Aorta (tissue), 5 donors: ENCODE data around the gene CLEC11A. TPM values are rescaled to one million over a fixed set of nuclear protein-coding genes. Genes with fewer than 3 reads are reported as not detected.

ENCODE experiments used
- ATAC-seq: fragments of 200-7000 bp; cut with Tn5 transposase; one replicate; pipeline ENCODE4 v1.9.1; 2022; ENCODE audit warnings: moderate library complexity; ENCODE audit not compliant: low FRiP score
- DNase-seq, 2 donors: peaks; one replicate each; pipeline ENCODE4 v3.0.0-alpha.2; 2020
- H3K27ac ChIP-seq, 2 donors: one replicate each; pipeline ENCODE4 v1.5.1; 2013; ENCODE audit warnings: low read length in 2 of 2, mild to moderate bottlenecking in 2 of 2, moderate library complexity in 2 of 2, control low read depth in 1 of 2, inconsistent platforms in 1 of 2, low read depth in 1 of 2
- H3K27me3 ChIP-seq, 2 donors: one replicate each; pipeline ENCODE4 v1.6.1; 2013; ENCODE audit warnings: control low read depth in 1 of 2, low read length in 1 of 2, mild to moderate bottlenecking in 1 of 2, moderate library complexity in 1 of 2; ENCODE audit not compliant: insufficient read depth in 2 of 2, control insufficient read depth in 1 of 2
- H3K36me3 ChIP-seq, 2 donors: one replicate each; pipeline ENCODE4 v1.6.1; 2013; ENCODE audit warnings: control low read depth in 1 of 2, low read length in 1 of 2, mild to moderate bottlenecking in 1 of 2; ENCODE audit not compliant: insufficient read depth in 2 of 2, control insufficient read depth in 1 of 2
- H3K4me1 ChIP-seq, 2 donors: one replicate each; pipeline ENCODE4 v1.6.1; 2013; ENCODE audit warnings: low read length in 2 of 2, control low read depth in 1 of 2, mild to moderate bottlenecking in 1 of 2, moderate library complexity in 1 of 2; ENCODE audit not compliant: insufficient read depth in 2 of 2, control insufficient read depth in 1 of 2
- H3K4me3 ChIP-seq, 2 donors: one replicate each; pipeline ENCODE4 v1.5.1; 2013; ENCODE audit warnings: low read length in 2 of 2, control low read depth in 1 of 2, mild to moderate bottlenecking in 1 of 2
- H3K9me3 ChIP-seq: one replicate; pipeline ENCODE4 v1.6.1; 2013; ENCODE audit warnings: mild to moderate bottlenecking, low read length; ENCODE audit not compliant: control insufficient read depth
- WGBS, 2 donors: extraction: QIAGEN DNeasy Blood & Tissue Kit; methylation state at CpG; one replicate each; pipeline ENCODE4 v1.1.7; 2013; 5-methylcytosine and 5-hydroxymethylcytosine counted together
- intact Hi-C, 2 donors: fragments of 100-400 bp; cut with DNase I; formaldehyde crosslinking; loops; one replicate each; pipeline versions ENCODE4 v1.14.2 to v1.15.0; 2022
- long read RNA-seq, 2 donors: library from polyadenylated mRNA; unstranded; transcript quantifications; one replicate each; pipeline ENCODE4 v2.0.0, GENCODE V29; 2020 to 2021
- polyA plus RNA-seq, 2 donors: library from polyadenylated mRNA; stranded (reverse); fragments of 200-250 nt; gene quantifications; one replicate each; pipeline ENCODE4 v1.2.3, GENCODE V29; 2013
- total RNA-seq, 2 donors: library from RNA; stranded (reverse); fragmentation: NEBNext Ultra II Directional; extraction: Animal tissue kit (Norgen Biotek cat#: 25700); gene quantifications; one replicate each; pipeline ENCODE4 v1.2.1, GENCODE V29; 2021
- donor health status: healthy with polysubstance abuse.
- donor health status: Bipolar disorder and iron deficiency.
- donor health status: DM: no; HTN: no; CAD: no.
- donor health status: DM: no; HTN: no; CAD: no.
- donor health status: DM: yes; HTN: yes; CAD: no.

Gene CLEC11A, protein sequence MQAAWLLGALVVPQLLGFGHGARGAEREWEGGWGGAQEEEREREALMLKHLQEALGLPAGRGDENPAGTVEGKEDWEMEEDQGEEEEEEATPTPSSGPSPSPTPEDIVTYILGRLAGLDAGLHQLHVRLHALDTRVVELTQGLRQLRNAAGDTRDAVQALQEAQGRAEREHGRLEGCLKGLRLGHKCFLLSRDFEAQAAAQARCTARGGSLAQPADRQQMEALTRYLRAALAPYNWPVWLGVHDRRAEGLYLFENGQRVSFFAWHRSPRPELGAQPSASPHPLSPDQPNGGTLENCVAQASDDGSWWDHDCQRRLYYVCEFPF
- 10 to 100 TPM in 1 of 2 donors, 1 to 10 TPM in 1; 8.4 to 28.7 TPM for total RNA-seq
- polyA plus RNA-seq, result 10 to 100 TPM in 1 of 2 donors, 1 to 10 TPM in 1; 2.0 to 17.7 TPM
- long read RNA-seq, donor 1, transcript CLEC11A-201 (4 exons, 1,419 nt), result major isoform, 12 of 13 reads
- long read RNA-seq, donor 1, partial matches to known transcripts, result 0 of 13 reads
- long read RNA-seq, donor 1, other reads (novel, unspliced or antisense), result 1 of 13 reads
- long read RNA-seq, donor 2, transcript CLEC11A-201 (4 exons, 1,419 nt), result major isoform, 18 of 27 reads
- long read RNA-seq, donor 2, partial matches to known transcripts, result 8 of 27 reads
- long read RNA-seq, donor 2, other reads (novel, unspliced or antisense), result 0 of 27 reads

DNA sequence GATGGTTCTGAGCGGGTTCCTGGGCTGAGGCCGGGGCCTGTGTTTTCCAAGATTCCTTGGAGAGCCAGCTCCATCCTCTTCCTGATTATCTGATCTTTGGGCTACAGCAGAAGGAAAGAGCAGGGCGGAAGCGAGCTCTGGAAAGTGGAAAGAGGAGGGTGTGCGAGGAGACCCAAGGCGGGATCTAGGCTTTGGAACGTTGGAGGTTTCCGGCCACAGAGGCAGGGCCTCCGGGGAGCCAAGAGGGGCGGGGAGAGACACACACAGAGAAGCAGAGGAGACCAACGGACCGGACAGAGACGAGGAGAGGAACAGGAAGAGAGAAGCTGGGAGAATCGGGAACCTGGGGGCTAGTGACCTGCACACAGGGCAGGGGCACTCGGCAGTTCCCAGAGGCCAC lies at the start of gene CLEC11A:
Gene CLEC11A (plus strand): TSS at position 296 of the 400 bp plus-strand sequence. CDS start 162 bp downstream, outside the sequence.
- peak; percentile 11 for ATAC-seq
- Histone ChIP-seq H3K4me3 (no peak within 1 kb of the TSS), H3K27me3 (no peaks in the 10 kb centered on the region), H3K36me3 (no peaks in the 10 kb centered on the region), H3K9me3 (no peaks in the 10 kb centered on the region), H3K4me1 (no peaks in the 10 kb centered on the region), H3K27ac (no peak within 1 kb of the TSS)
- peak in 1 of 2 donors; percentile 79 for DNase-seq
- intact Hi-C loops, result no loop called here
- 9 to 10% methylated on average over 15 of the region's 15 CpGs for WGBS, 2 donors

DNA sequence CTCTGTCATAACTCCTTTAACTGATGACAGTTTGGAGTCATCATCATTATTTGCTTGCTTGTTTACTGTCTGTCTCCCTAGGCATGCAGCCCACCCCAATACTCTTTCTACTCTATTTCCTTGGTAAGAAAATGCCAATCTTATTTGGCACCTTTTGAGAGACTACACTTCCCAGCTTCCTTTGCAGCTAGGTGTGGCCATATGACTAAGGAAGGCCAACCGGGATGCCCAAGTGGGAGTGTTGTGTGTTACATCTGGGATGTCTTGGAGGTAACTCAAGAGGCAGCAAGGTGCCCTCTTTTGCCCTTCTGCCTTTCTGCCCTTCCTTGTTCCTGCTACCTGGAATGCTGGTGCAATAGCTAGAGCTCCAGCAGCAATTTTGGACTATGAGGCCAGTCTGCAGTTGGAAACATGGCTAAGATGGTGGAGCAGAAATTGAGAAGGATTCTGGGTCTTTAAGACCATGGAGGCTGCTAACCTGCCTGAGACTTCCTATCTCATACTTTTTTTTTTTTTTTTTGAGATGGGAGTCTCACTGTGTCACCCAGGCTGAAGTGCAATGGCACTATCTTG lies 46.5 kb upstream of the CLEC11A start:
- Histone ChIP-seq H3K9me3 (peaks cover 1% of the 10 kb centered on the region), H3K36me3 (no peaks in the 10 kb centered on the region), H3K4me3 (no peak overlapping the region), H3K4me1 (no peaks in the 10 kb centered on the region), H3K27ac (no peak overlapping the region), H3K27me3 (no peaks in the 10 kb centered on the region)
- ATAC-seq, result no peak
- intact Hi-C loops, result no loop called here
- 63 to 77% methylated on average over 1 of the region's 1 CpG for WGBS, 2 donors
- no peak for DNase-seq

DNA sequence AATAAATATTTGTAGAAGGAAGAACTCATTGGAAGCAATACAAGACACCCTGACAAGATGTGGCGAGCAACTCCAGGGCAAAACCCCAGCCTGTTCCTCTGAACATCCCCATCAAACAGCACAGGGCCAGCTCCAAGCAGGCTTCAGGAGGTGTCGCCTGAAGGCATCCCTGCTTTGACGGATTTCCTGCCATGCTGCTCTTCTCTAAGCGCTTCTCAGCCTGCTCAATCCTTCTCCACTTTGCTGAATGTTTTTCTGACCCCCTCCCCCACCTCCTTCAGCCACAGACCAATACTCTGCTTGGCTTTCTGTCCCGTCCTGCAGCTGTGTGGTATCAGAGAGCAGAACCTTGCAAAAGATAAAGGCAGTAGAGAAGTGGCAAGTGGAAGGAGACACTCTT lies 45.5 kb upstream of the CLEC11A start:
- Histone ChIP-seq H3K27me3 (no peaks in the 10 kb centered on the region), H3K27ac (no peak overlapping the region), H3K4me3 (no peak overlapping the region), H3K36me3 (no peaks in the 10 kb centered on the region), H3K9me3 (peaks cover 1% of the 10 kb centered on the region), H3K4me1 (no peaks in the 10 kb centered on the region)
- ATAC-seq, result no peak
- no peak for DNase-seq
- intact Hi-C loops, result no loop called here
- 66 to 73% methylated on average over 5 of the region's 5 CpGs for WGBS, 2 donors

DNA sequence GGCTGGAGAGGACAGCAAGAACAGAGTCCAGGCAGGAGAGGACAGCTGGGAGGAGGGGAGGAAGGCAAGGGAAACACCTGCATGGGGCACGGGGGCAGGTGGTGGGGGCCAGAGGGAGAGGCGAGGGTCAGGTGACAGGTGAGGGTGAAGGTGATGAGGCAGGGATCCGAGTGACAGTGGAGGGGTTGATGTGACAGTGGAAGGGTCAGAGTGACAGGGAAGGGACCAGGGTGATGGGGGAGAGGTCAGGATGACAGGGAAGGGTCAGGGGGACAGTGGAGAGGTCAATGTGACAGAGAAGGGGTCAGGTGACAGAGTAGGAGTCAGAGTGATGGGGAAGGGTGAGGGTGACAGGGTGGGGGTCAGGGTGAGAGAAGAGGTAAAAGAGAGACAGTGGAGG lies 44.8 kb upstream of the CLEC11A start:
- H3K9me3 ChIP-seq, result peaks cover 1% of the 10 kb centered on the region
- WGBS, 2 donors, result 44 to 57% methylated on average over 3 of the region's 3 CpGs
- DNase-seq, result no peak
- no peak overlapping the region for H3K4me3 ChIP-seq
- no peaks in the 10 kb centered on the region for H3K36me3 ChIP-seq
- intact Hi-C loops, result no loop called here
- no peak overlapping the region for H3K27ac ChIP-seq
- H3K4me1 ChIP-seq, result no peaks in the 10 kb centered on the region
- no peak for ATAC-seq
- H3K27me3 ChIP-seq, result no peaks in the 10 kb centered on the region

DNA sequence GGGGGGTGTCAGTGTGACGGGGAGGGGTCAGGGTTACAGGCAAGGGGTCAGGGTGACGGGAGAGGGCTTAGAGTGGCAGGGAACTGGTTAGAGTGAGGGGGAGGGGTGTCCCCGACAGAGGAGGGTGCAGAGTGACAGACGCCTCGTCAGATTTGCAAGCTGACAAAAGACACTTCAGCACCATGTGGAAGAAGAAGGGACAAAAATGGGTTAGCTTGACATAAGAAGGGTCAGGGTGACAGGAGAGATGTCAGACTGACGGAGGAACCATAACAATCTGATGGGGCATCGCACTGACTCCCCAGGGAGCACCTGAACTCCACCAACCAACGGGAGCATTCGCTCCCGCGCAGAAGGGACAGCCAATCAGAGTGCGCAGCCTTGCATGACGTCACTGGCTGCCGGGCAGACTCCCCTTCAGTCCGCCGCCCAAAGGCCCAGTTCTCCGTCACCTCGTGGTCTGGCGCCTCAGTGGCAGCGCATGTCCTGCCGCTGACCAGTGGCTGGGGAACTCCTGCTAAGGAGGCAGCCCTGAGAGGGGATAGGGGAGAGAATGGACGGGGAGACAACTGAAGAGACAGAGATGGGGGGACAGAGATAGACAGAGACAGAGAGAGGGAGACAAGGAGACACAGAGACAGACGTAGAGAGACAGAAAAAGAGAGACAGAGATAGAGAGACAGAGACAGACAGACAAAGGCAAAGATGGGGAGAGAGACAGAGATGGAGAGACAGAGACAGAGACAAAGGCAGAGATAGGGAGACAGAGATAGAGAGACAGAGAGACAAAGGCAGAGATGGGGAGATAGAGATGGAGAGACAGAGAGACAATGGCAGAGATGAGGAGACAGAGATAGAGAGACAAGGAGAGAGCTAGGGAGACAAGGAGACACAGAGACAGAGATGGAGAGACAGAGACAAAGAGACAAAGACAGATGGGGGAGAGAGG lies 43.7 kb upstream of the CLEC11A start:
- ATAC-seq (peak; percentile 87), DNase-seq (peak; percentile 88 to 92)
- intact Hi-C loops, result no loop called here
- 10 to 11% methylated on average over 23 of the region's 23 CpGs for WGBS, 2 donors
- Histone ChIP-seq H3K36me3 (no peaks in the 10 kb centered on the region), H3K4me3 (no peak overlapping the region), H3K27ac (no peak overlapping the region), H3K27me3 (no peaks in the 10 kb centered on the region), H3K4me1 (no peaks in the 10 kb centered on the region), H3K9me3 (peaks cover 1% of the 10 kb centered on the region)

DNA sequence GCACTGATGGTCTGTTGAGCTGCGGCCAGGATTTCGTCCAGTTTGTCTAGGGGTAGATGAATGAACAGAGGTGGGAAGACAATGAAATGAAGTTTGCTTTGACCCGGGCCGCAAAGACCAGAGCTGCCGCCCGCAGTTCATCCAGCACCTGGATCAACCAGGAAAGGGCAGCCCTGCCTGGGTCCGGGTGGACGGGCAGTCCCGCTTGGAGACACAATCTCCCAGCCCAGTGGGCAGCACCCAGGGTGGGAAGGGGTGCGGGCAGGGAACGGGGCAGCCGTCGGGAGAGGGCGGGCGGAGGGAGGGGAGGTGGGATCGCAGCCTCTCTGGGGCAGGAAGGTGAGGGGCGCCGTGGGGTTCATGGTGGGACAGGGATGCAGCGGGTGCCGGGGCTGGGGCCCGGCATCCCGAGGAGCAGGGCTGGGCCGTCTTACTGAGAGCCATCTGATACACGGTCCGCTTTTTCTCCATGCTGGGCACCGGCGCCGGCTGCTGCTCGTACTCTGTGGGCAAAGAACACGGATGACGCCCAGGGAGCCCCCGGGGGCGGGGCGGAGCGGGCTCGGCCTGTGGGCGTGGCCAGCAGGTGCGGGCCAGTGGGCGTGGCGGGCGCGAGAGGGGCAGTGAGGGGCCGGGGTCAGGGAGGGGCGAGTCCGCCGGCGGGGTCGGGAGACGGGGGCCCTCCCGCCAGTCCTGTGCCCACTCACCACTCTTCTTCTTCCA lies 36.7 kb upstream of the CLEC11A start:
- DNase-seq, result no peak
- no peak overlapping the region for H3K4me3 ChIP-seq
- no peaks in the 10 kb centered on the region for H3K36me3 ChIP-seq
- 38 to 41% methylated on average over 35 to 50 of the region's 50 CpGs for WGBS, 2 donors
- no peaks in the 10 kb centered on the region for H3K27me3 ChIP-seq
- intact Hi-C loops, result no loop called here
- H3K4me1 ChIP-seq, result no peaks in the 10 kb centered on the region
- H3K9me3 ChIP-seq, result no peaks in the 10 kb centered on the region
- no peak overlapping the region for H3K27ac ChIP-seq
- no peak for ATAC-seq

DNA sequence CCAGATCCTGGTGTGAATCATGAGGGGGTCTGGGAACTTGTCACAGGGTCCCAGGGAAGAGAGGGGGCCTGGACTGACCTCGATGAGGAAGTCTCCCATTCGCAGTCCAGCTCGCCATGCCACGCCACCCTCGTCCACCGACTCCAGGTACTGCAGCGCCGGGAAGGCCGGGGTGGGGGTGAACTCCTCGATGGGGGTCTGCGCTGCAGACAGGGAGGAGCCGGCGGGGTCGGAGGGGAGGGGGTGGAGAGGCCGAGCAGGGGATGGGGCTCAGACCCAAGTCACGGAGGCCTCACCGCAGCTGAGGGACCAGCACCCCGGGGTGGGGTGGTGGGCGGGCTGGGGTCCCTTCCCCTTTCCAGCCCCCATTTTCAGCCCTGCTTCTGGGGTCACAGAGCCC lies 34.4 kb upstream of the CLEC11A start:
- H3K27me3 ChIP-seq, result no peaks in the 10 kb centered on the region
- H3K4me1 ChIP-seq, result no peaks in the 10 kb centered on the region

DNA sequence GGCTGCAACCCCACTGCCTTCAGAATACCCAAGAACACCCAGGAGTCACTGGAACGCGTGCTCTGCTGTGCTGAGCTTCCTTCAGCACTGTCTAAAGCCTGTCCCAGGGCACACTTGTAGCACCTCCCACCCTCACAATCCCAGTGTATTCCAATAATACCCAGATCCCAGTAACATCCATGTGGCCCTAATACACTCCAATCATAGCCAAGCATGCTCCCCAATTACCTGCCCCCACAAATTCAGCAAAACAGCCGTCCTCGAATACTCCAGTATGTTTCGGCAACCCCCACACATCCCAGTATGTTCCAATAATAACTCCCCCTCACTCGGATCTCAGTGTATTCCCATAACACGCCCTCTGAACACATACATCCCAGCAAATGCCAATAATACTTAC lies 32.7 kb upstream of the CLEC11A start:
- no peak overlapping the region for H3K27ac ChIP-seq
- no peak overlapping the region for H3K4me3 ChIP-seq
- ATAC-seq (no peak), DNase-seq (no peak)
- H3K27me3 ChIP-seq, result no peaks in the 10 kb centered on the region
- 73 to 80% methylated on average over 7 of the region's 7 CpGs for WGBS, 2 donors
- H3K36me3 ChIP-seq, result no peaks in the 10 kb centered on the region
- intact Hi-C loops, result no loop called here
- H3K9me3 ChIP-seq, result no peaks in the 10 kb centered on the region
- H3K4me1 ChIP-seq, result no peaks in the 10 kb centered on the region

More for the DNA sequence above, 34.4 kb upstream of the CLEC11A start:
- DNase-seq (no peak), ATAC-seq (no peak)
- 62 to 80% methylated on average over 10 to 19 of the region's 19 CpGs for WGBS, 2 donors
- no peak overlapping the region for H3K4me3 ChIP-seq
- intact Hi-C loops, result no loop called here
- H3K27ac ChIP-seq, result no peak overlapping the region
- H3K36me3 ChIP-seq, result no peaks in the 10 kb centered on the region
- no peaks in the 10 kb centered on the region for H3K9me3 ChIP-seq
